Measurements from ENCODE around the gene KRT86. TPM values are rescaled to one million over a fixed set of nuclear protein-coding genes. Genes with fewer than 3 reads are reported as not detected.

KRT86 gene
- total RNA-seq, 1 donor from 2014 or later, result not detected

DNA sequence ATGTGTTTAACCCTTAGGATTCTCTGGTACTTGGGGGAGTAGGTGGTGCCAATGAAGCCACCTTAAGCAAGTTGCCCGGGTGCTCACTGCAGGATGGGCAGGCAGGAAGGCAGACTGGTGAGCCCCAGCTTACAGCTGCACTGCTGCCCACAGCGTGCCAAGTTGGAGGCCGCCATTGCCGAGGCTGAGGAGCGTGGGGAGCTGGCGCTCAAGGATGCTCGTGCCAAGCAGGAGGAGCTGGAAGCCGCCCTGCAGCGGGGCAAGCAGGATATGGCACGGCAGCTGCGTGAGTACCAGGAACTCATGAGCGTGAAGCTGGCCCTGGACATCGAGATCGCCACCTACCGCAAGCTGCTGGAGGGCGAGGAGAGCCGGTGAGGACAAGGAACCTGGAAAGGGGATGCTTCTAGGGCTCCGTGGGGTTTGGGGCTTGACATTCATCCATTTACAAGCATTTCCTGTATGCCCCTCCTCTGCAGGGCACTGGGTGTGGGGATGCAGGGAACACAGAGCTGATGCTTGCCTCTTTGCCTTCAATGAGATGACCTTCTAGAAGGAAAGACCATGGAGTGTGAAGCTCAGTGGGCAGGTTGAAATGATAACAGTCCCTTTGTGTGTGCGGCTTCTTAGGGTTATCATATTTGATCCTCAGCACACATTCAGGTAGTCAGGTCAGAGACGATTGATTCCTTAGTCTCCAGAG, 29.0 kb upstream of the KRT86 start:
- Mint-ChIP-seq H3K27ac (ENCODE audit: unreplicated experiment) (no peak overlapping the region), H3K4me1 (peaks cover 29% of the 10 kb centered on the region), H3K4me3 (no peak overlapping the region), H3K36me3 (ENCODE audit: low read depth) (no peaks in the 10 kb centered on the region), H3K27me3 (ENCODE audit: low read depth) (peaks cover 28% of the 10 kb centered on the region), H3K9me3 (no peaks in the 10 kb centered on the region)
- TF ChIP-seq, protein P1, sequence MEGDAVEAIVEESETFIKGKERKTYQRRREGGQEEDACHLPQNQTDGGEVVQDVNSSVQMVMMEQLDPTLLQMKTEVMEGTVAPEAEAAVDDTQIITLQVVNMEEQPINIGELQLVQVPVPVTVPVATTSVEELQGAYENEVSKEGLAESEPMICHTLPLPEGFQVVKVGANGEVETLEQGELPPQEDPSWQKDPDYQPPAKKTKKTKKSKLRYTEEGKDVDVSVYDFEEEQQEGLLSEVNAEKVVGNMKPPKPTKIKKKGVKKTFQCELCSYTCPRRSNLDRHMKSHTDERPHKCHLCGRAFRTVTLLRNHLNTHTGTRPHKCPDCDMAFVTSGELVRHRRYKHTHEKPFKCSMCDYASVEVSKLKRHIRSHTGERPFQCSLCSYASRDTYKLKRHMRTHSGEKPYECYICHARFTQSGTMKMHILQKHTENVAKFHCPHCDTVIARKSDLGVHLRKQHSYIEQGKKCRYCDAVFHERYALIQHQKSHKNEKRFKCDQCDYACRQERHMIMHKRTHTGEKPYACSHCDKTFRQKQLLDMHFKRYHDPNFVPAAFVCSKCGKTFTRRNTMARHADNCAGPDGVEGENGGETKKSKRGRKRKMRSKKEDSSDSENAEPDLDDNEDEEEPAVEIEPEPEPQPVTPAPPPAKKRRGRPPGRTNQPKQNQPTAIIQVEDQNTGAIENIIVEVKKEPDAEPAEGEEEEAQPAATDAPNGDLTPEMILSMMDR (conservative IDR thresholded peaks at IDR 0.05), result no peak
- DNase-seq (ENCODE audit: low read depth, low spot score), result no peak

DNA sequence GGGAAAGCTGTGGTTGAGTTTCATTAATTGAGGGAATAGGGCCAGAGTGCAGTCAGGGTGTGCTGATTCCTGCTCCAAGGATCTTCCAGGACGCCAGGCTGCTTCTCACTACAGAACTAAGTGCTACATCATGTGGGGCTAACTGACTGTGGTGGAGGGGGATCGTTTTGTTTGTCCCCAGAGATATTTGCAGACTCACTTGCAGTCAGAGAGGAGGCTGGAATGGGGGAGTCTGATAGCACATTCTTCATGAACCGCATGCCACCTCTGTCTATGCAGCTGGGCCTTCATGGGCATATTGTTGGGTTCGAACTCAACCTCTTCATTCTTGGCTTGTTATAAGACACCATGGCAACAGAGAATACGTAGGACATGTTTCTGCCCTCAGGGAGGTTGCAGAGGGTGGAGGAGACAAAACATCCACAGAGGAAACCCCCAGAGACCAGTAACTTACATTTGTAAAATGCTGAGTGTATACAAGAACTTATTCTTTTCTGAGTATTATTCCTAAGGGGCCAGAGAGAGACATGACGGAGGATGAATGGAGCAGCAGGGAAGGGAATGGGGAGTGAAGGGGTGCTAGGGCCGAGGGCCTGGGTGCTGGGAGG, 28.4 kb upstream of the KRT86 start:
- H3K9me3 Mint-ChIP-seq, result no peaks in the 10 kb centered on the region
- DNase-seq (ENCODE audit: low read depth, low spot score), result no peak
- peaks cover 33% of the 10 kb centered on the region for H3K27me3 Mint-ChIP-seq (ENCODE audit: low read depth)
- H3K27ac Mint-ChIP-seq (ENCODE audit: unreplicated experiment), result no peak overlapping the region
- TF ChIP-seq, protein P1 (conservative IDR thresholded peaks at IDR 0.05), result no peak
- H3K36me3 Mint-ChIP-seq (ENCODE audit: low read depth), result no peaks in the 10 kb centered on the region
- no peak overlapping the region for H3K4me3 Mint-ChIP-seq
- peaks cover 29% of the 10 kb centered on the region for H3K4me1 Mint-ChIP-seq

DNA sequence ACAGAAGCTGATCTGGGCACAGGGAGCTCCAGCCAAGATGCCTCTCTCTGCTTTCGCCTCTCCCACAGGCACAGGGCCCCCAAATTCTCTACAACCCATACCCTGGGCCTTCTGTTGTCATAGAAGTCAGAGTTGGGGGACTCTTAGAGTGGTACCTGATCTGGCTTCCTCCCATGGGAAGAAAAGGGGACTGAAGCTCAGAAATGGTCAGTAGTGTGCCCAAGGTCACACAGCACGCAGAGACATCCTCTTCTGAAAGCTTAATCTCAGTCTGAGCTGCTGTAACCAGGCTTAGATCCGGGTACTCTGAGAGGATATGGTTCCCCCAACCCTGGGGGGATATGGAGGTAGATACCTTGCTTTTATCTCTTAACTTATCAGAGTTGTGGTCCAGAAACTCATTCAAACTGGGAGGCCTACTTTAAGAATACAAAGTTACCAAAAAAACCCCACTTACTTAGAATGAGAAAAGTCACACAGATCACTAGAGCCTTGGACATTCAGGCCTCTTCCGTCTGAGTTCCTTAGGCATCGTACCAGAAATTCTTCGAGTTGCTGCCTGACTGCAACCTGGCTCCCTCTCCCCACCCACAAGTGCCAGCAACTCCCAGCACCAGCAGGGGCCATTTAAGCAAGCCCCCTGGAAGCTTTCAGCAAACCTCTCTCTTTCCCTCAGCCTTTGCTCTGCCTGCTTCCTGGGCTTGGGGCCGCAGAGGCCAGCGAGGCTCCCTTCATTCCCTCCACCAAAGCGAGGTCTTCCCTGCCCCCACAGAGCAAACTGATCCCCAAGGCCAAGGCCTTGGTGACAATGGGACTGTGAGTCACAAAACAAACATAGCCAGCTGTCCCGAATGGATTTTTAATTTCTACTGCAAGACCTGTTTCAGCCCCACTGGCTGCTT, 27.5 kb upstream of the KRT86 start:
- no peaks in the 10 kb centered on the region for H3K9me3 Mint-ChIP-seq
- no peaks in the 10 kb centered on the region for H3K36me3 Mint-ChIP-seq (ENCODE audit: low read depth)
- H3K27me3 Mint-ChIP-seq (ENCODE audit: low read depth), result peaks cover 41% of the 10 kb centered on the region
- no peak overlapping the region for H3K27ac Mint-ChIP-seq (ENCODE audit: unreplicated experiment)
- TF ChIP-seq, protein P1 (conservative IDR thresholded peaks at IDR 0.05), result no peak
- DNase-seq (ENCODE audit: low read depth, low spot score), result no peak
- no peak overlapping the region for H3K4me3 Mint-ChIP-seq
- peaks cover 33% of the 10 kb centered on the region for H3K4me1 Mint-ChIP-seq

DNA sequence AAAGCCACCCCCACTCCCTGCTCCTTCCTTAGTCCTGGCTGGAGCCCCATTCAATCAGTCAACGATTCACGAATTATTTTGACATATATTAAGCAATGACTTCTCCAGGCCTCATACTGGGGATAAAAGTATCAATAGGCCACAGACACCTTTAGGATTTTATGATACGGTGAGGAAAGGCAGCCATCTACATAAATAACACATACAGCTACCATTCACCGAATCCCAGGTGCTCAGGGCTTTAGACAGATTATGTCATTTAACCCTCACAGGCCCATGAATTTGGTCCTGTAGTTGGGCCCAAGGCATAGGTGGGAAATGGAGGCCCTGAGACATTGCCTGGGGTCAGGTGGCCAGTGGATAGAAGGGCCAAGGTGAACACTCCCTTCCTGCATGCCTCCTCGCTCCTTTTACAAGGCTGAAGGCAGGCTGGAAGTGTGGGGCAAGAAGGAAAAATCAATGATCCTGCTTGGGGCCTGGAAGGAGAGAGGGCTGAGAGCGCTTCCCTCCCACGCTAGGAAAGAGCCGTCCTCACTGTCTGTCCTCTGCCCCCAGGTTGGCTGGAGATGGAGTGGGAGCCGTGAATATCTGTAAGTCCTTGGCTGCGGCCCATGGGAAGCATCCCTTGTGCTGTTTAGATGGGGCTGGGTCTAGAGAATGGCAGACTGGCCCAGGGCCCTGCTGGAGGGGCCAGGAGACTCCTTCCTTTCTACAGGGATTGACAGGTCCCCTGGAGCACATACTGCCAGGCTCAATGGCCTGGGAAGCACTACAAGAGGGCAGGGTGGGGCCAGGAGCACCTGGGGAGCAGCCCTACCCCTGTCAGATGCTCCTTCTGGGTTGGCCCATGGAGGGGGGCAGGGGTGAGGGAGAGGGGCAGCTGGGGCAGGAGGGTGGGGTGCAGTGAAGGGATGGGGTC, 26.6 kb upstream of the KRT86 start:
- DNase-seq (ENCODE audit: low read depth, low spot score), result no peak
- no peak overlapping the region for H3K4me3 Mint-ChIP-seq
- H3K4me1 Mint-ChIP-seq, result peaks cover 39% of the 10 kb centered on the region
- H3K27me3 Mint-ChIP-seq (ENCODE audit: low read depth), result peaks cover 44% of the 10 kb centered on the region
- H3K36me3 Mint-ChIP-seq (ENCODE audit: low read depth), result no peaks in the 10 kb centered on the region
- no peaks in the 10 kb centered on the region for H3K9me3 Mint-ChIP-seq
- H3K27ac Mint-ChIP-seq (ENCODE audit: unreplicated experiment), result no peak overlapping the region
- TF ChIP-seq, protein P1 (conservative IDR thresholded peaks at IDR 0.05), result no peak
